ES-I3 (cell line): ENCODE data around the gene CEP131.
"Not testable (repeated sequence)": the region's sequence is repeated elsewhere in the genome, so short reads cannot be mapped to it uniquely, and the experiment has no call there.

Experiments
- H3K36me3 ChIP-seq: 2 replicates; pipeline ENCODE4 v1.6.1; 2013; ENCODE audit warnings: mild to moderate bottlenecking, low read length, control low read depth, moderate library complexity; ENCODE audit not compliant: insufficient read depth
- H3K4me1 ChIP-seq: 2 replicates; pipeline ENCODE4 v1.6.1; 2013; ENCODE audit warnings: mild to moderate bottlenecking, control low read depth, low read length; ENCODE audit not compliant: insufficient read depth
- H3K9ac ChIP-seq: 2 replicates; pipeline ENCODE4 v1.6.1; 2013; ENCODE audit warnings: low read depth, mild to moderate bottlenecking, low read length, moderate library complexity
- H3K9me3 ChIP-seq: 2 replicates; pipeline ENCODE4 v1.6.1; 2013; ENCODE audit warnings: mild to moderate bottlenecking, low read length, moderate library complexity; ENCODE audit not compliant: control insufficient read depth, insufficient read depth

CEP131 gene

DNA sequence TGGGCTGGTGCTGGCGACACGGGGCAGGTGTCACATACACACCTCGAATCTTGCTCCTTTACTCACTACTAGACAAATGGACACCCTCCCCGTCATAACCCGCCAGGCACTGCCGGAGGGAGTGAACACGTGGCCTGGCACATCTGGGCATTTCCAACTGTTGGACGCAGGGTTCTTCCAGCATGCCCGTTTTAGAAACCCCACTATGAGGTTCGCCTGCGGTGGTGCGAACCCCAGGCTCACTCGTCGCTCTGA, 6.8 kb upstream of the CEP131 start:
- Histone ChIP-seq H3K4me1 (no peaks in the 10 kb centered on the region), H3K36me3 (peaks cover 3% of the 10 kb centered on the region; the same call in 1 of the 2 replicates), H3K9me3 (0 out of 2 replicates have a peak, but pooled peaks cover 3% of the 10 kb centered on the region), H3K9ac (no peak overlapping the region)

DNA sequence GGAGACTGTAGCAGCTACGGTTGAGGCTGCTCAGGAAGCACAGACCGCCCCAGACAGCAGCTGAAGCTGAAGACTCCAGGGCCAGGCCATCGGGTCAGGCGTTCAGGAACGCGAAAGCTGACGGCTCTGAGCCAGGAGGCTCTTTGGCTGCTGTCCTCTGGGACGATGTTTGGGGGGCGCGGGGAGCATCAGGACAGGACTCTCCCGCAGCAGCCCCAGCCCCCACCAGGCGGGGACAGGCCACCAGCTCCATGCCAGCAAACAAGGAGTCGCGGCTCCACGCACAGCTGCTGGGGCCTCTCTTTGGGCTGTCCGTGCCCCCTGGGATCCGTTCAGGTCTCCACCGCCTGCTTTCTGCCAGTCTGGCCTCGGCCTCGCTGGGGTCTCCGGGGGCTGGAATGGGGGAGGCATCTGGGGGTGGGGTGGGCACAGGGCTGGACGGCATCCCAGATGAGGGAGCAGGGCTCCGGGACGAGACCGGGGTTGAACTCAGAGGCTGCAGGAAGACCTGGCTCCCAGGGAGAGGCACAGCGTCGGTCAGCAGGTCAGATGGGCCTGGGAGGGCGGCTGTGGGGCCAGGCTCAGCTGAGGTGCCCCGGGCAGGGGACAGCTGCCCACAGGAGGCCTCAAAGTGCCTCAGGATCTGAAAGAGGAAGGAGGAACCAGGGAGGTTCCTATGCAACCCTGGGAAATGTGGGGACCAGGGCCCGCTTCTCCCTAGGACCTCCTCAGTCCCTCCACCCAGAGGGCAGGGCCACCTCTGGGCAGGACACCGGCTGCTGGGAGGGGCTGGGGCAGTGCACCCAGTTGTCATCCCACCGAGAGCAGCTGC, 6.3 kb upstream of the CEP131 start:
- no peaks in the 10 kb centered on the region for H3K4me1 ChIP-seq
- peaks cover 3% of the 10 kb centered on the region; the same call in 1 of the 2 replicates for H3K36me3 ChIP-seq
- 0 out of 2 replicates have a peak, but pooled peaks cover 3% of the 10 kb centered on the region for H3K9me3 ChIP-seq
- H3K9ac ChIP-seq, result no peak overlapping the region

DNA sequence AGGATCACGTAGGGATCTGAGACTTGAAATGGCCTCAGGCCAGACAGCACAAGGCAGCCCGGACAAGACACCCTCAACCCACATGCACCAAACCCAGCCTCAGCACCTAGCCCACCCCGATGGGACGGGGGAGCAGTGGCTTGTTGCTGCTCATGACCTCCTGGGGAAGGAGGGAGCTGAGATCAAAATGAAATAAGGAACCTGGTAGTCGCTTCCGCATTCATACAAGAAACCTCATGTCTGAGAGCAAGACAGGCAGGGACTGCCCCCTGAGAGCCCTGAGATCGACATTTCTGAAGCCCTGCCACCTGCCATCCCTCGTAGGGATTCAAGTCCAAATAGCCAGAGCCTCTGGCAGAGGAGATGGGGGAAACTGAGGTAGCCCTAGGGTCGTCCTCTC, 5.7 kb upstream of the CEP131 start:
- no peaks in the 10 kb centered on the region for H3K4me1 ChIP-seq
- 0 out of 2 replicates have a peak, but pooled peaks cover 3% of the 10 kb centered on the region for H3K9me3 ChIP-seq
- H3K9ac ChIP-seq, result no peak overlapping the region

DNA sequence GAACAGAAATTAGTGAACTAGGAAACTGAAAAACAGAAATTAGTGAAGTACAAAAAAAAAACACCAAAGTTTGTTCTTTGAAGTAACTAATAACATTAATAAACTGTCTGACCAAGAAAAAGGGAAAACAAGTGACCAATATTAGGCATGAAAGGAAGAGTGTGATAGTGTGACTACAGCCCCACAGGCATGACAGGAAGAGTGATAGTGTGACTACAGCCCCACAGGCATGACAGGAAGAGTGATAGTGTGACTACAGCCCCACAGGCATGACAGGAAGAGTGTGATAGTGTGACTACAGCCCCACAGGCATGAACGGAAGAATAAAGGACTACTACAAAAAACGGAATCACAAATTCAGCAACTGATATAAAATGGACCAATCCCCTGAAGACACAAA, 4.9 kb upstream of the CEP131 start:
- H3K4me1 ChIP-seq, result not testable (repeated sequence)

More for the DNA sequence above, 5.7 kb upstream of the CEP131 start:
- H3K36me3 ChIP-seq, result peaks cover 3% of the 10 kb centered on the region; the same call in 1 of the 2 replicates

DNA sequence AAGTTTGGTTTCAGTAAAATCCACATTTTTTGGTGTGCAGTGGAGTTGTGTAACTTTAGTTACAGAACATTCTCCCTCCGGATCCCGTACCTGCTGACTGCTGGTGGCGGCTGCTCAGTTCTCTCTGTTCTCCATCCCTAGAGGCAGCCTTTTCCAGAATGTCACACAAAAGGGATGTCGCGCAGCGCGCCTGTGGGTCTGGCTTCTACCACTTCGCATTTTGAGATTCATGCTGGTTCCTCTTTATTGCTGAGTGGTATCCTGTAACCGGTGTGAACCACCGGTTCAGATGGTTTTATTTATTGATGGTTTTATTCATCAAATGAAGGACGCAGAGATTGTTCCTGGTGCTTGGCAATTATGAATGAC, 981 bp upstream of the CEP131 start:
- Histone ChIP-seq H3K4me1 (peaks cover 3% of the 10 kb centered on the region; the same call in 1 of the 2 replicates), H3K9ac (peak overlapping the region; percentile 56), H3K9me3 (0 out of 2 replicates have a peak, but pooled peaks cover 3% of the 10 kb centered on the region), H3K36me3 (no peaks in the 10 kb centered on the region)

More for the DNA sequence above, 4.9 kb upstream of the CEP131 start:
- H3K36me3 ChIP-seq, H3K9me3 ChIP-seq, H3K9ac ChIP-seq: not testable (repeated sequence)

DNA sequence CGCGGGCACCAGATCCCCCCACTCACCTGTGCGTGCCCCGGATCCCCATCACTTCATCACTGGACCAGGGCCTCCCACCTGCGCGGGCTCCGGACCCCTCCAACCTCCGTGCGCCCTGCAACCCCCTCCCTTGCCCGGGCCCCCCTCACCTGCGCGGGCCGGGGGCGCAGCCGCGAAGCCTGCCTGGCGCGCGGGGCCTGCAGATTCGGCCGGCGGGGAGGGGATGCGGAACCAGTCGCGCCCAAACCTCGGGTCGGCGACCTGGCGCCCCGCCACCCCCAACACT, 202 bp downstream of the CEP131 start:
- Histone ChIP-seq H3K9ac (peak overlapping the region; percentile 82), H3K36me3 (no peaks in the 10 kb centered on the region), H3K9me3 (0 out of 2 replicates have a peak, but pooled peaks cover 3% of the 10 kb centered on the region), H3K4me1 (peaks cover 3% of the 10 kb centered on the region; the same call in 1 of the 2 replicates)

DNA sequence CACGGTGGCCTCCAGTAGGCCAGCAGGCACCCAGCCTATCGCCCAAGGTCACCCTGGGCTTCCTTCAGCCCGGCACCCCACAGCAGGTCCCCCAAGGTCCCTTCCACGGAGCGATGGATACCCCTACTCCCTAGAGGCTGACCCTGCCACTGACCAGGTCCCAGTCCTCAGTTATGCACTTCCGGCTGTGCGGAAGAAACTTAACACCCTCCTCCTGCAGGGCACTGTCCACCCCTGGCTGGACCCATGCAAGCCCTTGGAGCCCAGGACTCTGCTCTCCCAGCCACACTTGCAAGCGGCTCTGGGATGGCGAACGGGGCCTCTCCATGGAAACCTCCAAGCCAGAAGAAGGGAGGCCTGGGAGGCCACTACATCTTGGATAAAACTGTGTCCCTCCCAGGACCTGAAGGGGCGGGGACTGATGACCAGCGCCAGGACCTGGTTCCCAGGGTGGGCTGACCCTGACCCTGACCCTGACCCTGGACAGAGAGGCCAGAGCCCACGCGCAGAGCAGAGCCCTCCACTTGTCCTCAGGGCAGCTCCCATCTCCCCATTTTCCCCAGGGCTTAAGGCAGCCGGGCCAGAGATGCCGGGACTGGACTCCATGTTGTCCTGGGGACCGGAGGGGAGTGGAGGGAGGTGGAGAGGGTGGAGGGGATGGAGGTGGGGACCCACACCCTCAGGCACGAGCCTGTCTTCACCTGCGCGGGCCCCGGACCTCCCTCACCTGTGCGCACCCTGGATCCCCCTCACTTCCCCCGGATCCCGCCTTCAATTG, 734 bp downstream of the CEP131 start:
- Histone ChIP-seq H3K9me3 (0 out of 2 replicates have a peak, but pooled peaks cover 1% of the 10 kb centered on the region), H3K9ac (peak overlapping the region; percentile 82), H3K4me1 (peaks cover 3% of the 10 kb centered on the region; the same call in 1 of the 2 replicates), H3K36me3 (no peaks in the 10 kb centered on the region)

DNA sequence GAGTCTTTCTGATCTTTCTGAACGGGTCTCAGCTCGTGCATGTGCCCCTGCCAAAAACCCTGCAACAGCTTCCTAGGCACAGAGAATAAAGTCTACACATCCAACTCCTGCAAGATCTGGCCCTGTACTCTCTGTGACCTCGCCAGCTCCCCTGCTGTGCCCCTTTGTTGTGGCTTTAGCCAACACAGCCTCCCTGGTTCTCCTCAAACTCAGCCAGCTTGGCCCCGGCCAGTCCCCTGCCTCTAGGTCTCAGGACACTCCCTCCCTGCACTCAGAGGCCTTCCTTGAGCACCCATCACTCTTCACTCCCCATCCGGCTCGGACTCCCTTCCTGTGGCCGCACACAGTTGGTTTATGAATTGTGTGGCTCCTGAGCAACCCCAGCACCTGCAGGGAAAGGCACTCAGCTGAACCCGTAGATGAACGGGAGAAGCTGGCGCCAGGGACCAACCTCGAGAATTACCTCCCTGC, 1.4 kb downstream of the CEP131 start:
- no peaks in the 10 kb centered on the region for H3K36me3 ChIP-seq
- no peaks in the 10 kb centered on the region for H3K9me3 ChIP-seq
- peaks cover 3% of the 10 kb centered on the region; the same call in 1 of the 2 replicates for H3K4me1 ChIP-seq
- H3K9ac ChIP-seq, result peak overlapping the region; percentile 82; the same call in 1 of the 2 replicates

DNA sequence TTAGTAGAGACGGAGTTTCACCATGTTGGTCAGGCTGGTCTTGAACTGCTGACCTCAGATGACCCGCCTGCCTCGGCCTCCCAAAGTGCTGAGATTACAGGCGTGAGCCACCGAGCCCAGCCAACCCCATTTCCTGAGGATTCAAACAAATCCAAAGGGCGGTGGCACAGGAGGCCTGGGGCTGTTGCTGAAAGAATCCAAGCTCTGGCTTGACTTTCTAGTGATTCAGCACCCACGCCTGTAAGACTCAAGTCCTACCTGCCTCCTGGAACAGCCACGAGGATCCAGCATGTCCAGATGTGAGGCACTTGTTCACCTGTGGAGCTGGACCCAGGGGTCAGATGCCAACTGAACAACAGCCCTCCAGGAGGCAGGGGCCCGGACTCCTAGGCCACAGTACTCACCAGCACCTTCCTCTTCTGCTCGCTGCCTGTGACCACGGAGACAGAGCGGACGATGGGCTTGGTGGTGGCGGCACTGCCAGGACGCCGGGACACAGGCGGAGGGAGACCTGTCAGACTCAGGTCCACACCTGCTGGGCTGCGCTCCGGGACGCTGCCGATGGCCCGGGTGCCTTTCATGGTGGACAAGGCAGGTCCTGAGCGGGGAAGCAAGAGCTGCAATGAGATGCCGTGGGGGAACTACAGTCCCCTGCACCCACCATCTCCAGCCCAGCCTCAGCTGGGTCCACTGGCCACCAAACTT, 3.1 kb downstream of the CEP131 start:
- Histone ChIP-seq H3K9ac (no peak overlapping the region), H3K36me3 (no peaks in the 10 kb centered on the region), H3K9me3 (no peaks in the 10 kb centered on the region)

DNA sequence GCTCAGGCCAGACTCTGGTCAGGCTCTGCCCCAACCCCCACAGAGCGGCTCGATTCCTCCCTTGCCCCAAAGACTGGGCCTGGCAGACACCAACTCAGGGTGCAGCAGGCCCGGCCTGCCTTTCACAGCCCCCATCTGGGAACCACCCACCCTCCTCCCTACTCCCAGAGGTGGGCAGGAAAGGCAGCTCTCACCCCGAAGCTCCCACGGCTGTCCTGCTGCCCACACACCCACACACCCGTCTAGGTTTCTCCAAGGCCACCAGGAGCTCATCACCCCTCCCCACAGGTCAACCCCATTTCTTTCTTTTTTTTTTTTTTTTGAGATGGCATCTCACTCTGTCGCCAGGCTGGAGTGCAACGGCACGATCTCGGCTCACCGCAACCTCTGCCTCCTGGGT, 3.8 kb downstream of the CEP131 start:
- no peaks in the 10 kb centered on the region for H3K36me3 ChIP-seq
- H3K4me1 ChIP-seq, result peaks cover 3% of the 10 kb centered on the region; the same call in 1 of the 2 replicates
- H3K9me3 ChIP-seq, result no peaks in the 10 kb centered on the region
- no peak overlapping the region for H3K9ac ChIP-seq

More for the DNA sequence above, 3.1 kb downstream of the CEP131 start:
- H3K4me1 ChIP-seq, result peaks cover 3% of the 10 kb centered on the region; the same call in 1 of the 2 replicates

DNA sequence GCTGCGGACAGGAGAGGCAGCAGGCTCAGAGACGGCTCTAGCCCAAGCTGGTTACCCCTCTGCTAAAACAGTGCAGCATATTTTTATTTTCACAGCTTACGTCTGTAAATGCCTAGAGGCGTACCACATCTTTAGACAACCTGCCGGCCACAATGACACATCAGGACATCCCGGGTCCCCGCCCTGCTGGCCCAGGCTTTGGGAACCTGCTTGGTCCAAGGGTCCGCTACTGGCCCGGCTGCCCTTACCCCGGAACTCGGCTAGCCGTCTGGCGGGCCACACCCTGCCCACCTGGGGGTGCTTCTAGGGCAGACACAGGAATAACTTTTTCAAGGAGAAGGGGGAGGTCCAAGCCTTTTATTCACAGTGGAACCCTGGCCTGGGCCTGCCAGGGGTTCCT, 4.3 kb downstream of the CEP131 start:
- H3K4me1 ChIP-seq, result peaks cover 3% of the 10 kb centered on the region; the same call in 1 of the 2 replicates
- H3K36me3 ChIP-seq, result no peaks in the 10 kb centered on the region
- H3K9me3 ChIP-seq, result no peaks in the 10 kb centered on the region
- H3K9ac ChIP-seq, result no peak overlapping the region

DNA sequence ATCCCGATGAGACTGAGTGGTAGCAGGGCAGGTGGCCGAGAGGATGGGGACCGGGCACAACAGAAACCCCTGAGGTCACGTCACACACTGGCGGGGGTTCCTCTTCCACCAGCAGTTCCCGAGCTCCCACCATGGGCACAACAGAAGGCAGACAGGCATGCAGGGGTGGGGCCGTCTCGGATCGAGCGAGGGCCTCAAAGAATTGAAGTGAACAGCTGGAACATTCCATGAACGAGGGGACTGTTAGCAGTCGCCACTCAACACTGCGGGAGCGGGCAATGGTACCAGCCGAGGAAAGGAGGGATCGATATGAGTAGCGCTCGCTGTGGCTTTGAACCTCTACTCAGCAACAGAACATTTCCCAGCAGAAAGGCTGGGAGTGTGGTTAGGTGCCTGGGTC, 5.3 kb downstream of the CEP131 start:
- Histone ChIP-seq H3K9me3 (no peaks in the 10 kb centered on the region), H3K36me3 (no peaks in the 10 kb centered on the region), H3K4me1 (peaks cover 3% of the 10 kb centered on the region; the same call in 1 of the 2 replicates), H3K9ac (no peak overlapping the region)

DNA sequence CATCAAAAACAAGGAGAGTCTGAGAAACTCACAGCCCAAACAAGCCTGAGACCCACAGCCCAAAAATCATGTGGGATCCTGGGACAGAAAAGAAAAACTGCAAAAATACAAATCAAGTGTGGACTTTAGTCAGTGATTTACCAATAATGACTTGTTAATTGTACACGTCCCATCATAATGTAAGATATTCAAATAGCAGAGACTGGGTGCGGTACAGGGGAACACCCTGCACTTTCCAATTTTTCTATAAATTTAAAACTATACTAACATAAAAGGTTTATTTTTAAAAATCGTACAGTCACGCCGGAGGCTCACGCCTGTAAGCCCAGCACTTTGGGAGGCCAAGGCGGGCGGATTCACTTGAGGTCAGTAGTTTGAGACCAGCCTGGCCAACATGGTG, 8.8 kb downstream of the CEP131 start:
- no peaks in the 10 kb centered on the region for H3K4me1 ChIP-seq
- no peak overlapping the region for H3K9ac ChIP-seq
- H3K36me3 ChIP-seq, result no peaks in the 10 kb centered on the region
- no peaks in the 10 kb centered on the region for H3K9me3 ChIP-seq

DNA sequence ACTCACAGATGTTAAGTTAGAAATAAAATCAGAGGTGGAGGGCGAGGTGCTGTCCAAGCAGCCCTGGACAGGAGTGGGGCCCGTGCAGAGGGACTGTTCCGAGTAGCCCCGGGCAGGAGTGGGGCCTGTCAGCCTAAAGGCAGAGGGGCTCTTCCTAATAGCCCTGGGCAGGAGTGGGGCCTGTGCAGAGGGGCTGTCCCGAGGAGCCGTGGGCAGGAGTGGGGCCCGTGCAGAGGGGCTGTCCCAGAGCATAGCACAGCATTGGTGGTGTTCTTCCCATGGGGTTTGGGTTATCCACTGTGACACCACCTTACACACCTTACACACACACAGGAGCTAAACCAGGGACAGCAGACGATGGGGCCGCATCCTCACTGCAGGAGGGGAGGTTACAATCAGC, 10.4 kb downstream of the CEP131 start:
- H3K4me1 ChIP-seq, result no peaks in the 10 kb centered on the region

More for the DNA sequence above, 10.4 kb downstream of the CEP131 start:
- no peaks in the 10 kb centered on the region for H3K36me3 ChIP-seq
- H3K9ac ChIP-seq, result no peak overlapping the region
- no peaks in the 10 kb centered on the region for H3K9me3 ChIP-seq
